Iris pigment epithelial cell (primary cell): ENCODE results near the gene PKN1.

Experiments used
- DNase-seq: peaks from one replicate; pipeline ENCODE4 v3.0.0-alpha.2; 2011; ENCODE audit warnings: low read depth

The PKN1 gene

DNA sequence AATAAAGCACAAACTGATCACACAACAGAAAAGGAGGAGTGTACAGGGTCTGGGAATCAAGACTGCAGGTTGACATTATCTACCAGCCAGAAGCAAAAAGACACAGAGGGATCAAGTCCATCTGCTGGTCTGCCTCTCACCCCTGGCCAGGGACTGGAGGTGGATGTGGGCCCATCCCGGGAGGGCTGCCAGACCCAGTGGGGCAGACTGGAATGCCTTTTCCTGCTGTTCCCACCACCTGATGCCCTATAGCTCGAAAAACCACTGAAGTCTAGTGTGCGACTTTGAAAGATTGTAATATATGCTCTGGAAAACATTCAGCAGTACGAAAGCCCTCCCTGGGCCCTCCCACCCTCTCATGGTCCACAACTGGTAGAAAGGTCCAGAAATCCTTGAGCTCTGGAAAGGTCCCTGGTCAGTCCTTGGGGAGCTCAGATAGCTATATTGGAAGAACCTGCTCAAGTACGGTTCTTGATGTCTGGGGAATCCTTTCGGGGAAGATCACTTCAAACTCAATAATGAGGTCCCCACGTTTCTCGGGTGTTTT lies 82.5 kb downstream of the PKN1 start:
- no peak for DNase-seq

DNA sequence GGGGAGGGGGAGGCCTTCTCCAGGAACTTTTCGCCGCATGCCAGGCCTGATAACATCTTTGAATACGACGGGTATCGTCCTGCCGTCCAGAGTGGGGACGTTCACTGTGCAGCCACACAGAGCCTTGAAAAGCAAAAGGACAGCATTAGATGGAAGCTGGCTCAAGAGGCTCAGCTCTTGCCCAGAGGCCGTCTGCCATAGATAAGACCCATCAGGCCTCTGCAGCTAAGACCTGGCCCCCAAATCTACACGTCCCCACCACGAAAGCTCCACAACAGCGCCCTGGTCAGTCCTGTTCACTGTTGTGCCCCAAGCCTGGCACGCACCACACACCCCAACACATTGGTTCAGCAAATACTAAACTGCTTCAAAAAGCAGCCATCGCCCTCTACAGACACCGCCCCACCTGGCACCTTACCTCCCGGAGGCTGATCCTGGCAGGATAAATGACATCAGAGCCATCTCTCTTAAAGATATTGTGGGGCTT lies 83.0 kb downstream of the PKN1 start:
- DNase-seq = no peak

DNA sequence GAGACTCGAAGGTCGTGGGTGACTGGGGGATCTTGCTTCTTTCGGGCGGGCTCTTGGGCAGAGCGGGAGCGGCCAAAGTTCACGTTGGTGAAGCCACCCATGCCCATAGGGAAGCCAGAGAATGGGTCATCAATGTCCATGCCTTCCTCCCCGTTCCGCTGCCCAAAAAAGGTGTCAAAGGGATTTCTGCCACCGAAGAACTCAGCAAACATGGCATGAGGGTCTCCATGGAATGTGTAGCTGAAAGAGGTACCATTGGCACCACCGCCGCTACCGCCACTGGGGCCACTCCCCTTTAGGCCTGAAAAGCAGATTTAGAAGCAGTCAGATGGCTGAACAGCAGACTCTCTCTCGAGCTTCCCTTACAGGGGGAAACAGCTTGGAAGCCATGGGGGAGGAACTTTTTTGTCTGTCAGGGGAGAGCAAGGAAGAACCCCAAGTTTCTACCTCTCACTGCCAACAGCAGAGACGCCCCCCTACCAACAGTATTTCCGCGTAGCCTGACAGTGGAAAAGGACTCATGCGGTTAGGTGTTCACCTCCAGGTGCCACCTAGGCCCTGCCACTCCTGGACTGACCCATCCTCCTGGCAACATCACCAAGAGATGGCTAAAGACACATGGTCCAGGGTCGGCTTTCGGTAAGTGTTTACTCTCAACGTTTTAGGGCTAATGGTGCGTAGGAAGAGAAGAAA lies 83.8 kb downstream of the PKN1 start:
- no peak for DNase-seq

DNA sequence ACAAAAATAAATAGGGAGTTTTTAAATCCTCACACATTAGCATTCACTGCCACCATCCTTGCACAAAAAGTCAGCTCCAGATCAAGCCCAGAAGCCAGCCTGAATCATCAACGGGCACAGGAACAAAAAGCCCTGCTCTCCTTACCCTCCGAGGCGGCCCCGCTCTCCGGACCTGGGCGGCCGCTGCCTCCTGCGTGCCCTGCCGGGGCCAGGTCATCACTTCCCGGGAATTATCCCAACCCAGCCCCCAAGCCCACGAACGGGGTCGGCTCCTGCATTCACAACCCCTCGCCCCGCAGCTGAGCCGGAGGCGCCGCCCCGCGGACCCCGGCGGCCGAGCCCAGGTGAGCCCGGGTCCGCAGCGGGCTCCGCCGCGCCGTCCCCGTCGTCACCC lies 84.3 kb downstream of the PKN1 start:
- peak; percentile 28 for DNase-seq

DNA sequence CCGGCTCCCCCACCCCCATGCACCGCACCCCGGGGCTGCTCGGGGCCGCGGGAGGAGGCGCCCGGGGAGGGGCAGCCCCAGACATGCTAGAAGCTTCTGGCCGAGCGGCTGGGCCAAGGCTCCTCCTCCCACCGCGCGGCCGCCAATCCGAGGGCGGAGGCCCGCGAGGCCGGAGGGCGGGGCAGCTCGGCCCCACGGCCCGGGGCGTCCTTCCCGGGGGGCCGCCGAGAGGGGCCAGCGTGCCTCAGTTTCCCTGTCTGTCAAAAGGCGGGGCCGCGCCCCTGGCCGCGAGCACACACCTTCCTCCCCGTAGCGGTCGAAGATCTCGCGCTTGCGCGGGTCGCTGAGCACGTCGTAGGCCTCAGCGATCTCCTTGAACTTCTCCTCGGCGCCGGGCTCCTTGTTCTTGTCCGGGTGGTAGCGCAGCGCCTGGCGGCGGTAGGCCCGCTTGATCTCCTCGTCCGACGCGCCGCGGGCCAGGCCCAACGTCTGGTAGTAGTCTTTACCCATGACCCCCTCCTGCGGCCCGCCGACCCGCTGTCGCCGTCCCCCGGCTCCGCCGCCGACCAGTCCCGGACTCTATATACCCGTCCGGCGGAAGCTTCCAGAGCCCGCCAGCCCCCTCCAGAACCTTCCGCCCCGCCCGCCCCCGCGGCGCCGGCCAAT lies 84.9 kb downstream of the PKN1 start, which contains the start of gene DNAJB1:
Gene DNAJB1, minus strand, starts transcription at position 558 of the 666 bp plus-strand sequence. Its CDS starts 48 bp downstream, at position 510.
- peak; percentile 86 for DNase-seq

DNA sequence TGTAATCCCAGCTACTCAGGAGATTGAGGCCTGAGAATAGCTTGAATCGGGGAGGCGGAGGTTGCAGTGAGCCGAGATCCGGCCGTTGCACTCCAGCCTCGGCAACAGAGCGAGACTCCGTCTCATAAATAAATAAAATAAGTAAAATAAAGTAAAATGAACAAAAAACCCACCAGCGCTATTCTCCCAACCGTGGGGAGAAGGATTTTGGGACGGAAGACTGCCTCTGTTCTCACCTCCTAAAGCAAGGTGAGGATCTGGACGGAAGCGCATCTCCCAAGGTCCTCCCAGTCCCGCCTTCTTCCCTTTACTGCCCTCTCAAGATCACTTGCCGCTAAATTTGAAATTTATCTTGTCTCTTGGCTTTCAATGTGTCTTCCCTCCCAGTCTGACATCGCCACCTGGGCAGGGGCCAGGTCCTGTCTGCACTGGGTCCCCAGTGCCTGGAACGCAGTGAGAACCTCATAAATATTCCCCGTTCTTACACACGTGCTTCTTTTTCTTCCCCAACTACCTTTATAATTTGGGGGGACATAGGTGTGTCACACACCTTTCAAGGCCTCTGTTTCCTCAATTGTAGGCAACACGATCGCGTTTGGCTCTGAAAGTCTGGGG lies 86.2 kb downstream of the PKN1 start:
- no peak for DNase-seq

DNA sequence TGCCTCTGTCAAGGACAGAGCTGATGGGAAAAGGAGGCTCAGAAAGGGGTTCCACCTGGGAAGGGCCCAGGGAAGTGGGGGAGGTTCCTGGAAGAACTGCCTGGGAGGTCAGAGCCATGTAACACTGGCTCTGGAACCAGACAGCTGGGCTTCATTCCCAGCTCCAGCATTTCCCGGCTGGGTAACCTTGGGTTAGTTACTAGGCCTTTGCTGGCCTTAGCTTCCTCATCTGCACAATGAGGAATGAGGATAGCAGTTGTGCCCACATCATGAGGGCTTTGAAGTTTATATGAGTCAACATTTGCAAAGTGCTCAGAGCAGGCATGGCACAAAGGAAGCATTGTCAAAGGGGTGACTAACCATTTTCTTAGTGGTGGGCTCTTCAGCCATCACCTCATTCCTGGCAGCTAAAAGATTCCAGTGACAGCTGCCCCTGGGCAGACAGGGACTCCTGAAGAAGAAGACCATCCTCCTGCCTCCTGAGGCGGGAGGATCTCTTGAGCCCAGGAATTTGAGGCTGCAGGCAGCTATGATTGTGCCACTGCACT lies 86.8 kb downstream of the PKN1 start:
- DNase-seq = peak; percentile 49

DNA sequence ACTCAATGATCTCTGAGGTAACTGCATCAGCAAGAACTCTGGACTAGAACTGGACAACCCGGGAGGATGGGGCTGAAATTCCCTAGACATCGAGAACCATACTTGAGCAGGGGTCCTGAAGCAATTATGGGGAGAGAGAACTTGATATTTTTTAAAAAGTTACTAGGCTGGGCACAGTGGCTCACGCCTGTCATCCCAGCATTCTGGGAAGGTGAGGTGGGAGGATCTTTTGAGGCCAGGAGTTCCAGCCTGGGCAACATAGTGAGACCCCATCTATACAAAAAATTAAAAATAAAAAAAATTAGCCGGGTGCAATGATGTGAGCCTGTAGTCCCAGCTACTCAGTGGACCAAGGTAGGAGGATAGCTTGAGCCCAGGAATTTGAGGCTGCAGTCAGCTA lies 87.4 kb downstream of the PKN1 start:
- no peak for DNase-seq
